SK-N-SH (cell line): Measurements from ENCODE around the gene ZNF683. TPM values are rescaled to one million over a fixed set of nuclear protein-coding genes. Genes with fewer than 3 reads are reported as not detected.

Experiments used
- CTCF ChIA-PET: fragments of 300-600, 350-600 bp; formaldehyde crosslinking; extraction: SDS; loops from one replicate; lab custom pipeline; 2021; lab: Yijun Ruan, JAX
- POLR2A ChIA-PET: fragments of 350-600 bp; sonication (Branson Sonifier 250); formaldehyde crosslinking; extraction: SDS; loops from one replicate; lab custom pipeline; 2020; ENCODE audit warnings: antibody characterized with exemption, inconsistent platforms; lab: Yijun Ruan, JAX
- DNase-seq: peaks from one replicate; pipeline ENCODE4 v3.0.0; 2012
- H2AFZ ChIP-seq: fragments of 200-600 bp; sonication (generic); 2 replicates; pipeline ENCODE4 v1.8.1; 2016; ENCODE audit warnings: antibody characterized with exemption, mild to moderate bottlenecking, low read depth
- H3F3A ChIP-seq: fragments of 200-600 bp; sonication (generic); replicated peaks from 2 replicates; pipeline ENCODE3; 2016; ENCODE audit warnings: antibody characterized with exemption, mild to moderate bottlenecking; ENCODE audit not compliant: insufficient read depth
- H3K27ac ChIP-seq, 2 experiments: fragments of 200-500 bp in 1 of 2; fragments of 200-600 bp in 1 of 2; sonication (Bioruptor generic) in 1 of 2; sonication (generic), shearing (Covaris generic) in 1 of 2; 2 replicates each; pipeline versions ENCODE4 v1.5.1 to v1.6.1; 2014 to 2016; ENCODE audit warnings: low read depth in 2 of 2, inconsistent platforms in 1 of 2, low read length in 1 of 2, mild to moderate bottlenecking in 1 of 2, mixed read lengths in 1 of 2
- H3K27me3 ChIP-seq: fragments of 200-600 bp; sonication (generic), shearing (Covaris generic); 2 replicates; pipeline ENCODE4 v1.6.1; 2016; ENCODE audit warnings: mixed run types; ENCODE audit not compliant: insufficient read depth
- H3K36me3 ChIP-seq, 2 experiments: fragments of 200-500 bp in 1 of 2; fragments of 200-600 bp in 1 of 2; sonication (Bioruptor generic) in 1 of 2; sonication (generic) in 1 of 2; replicated peaks in 1 of 2; 2 replicates each; pipeline versions ENCODE3 to v1.5.1; 2014 to 2016; ENCODE audit warnings: low read length in 1 of 2, mild to moderate bottlenecking in 1 of 2; ENCODE audit not compliant: insufficient read depth in 2 of 2, control insufficient read depth in 1 of 2
- H3K4me1 ChIP-seq, 2 experiments: fragments of 200-500 bp in 1 of 2; fragments of 200-600 bp in 1 of 2; sonication (Bioruptor generic) in 1 of 2; sonication (generic), shearing (Covaris generic) in 1 of 2; 2 replicates each; pipeline versions ENCODE4 v1.5.1 to v1.6.1; 2014 to 2016; ENCODE audit warnings: low read depth in 1 of 2, low read length in 1 of 2, mixed run types in 1 of 2; ENCODE audit not compliant: insufficient read depth in 2 of 2, control insufficient read depth in 1 of 2
- H3K4me2 ChIP-seq: fragments of 200-600 bp; sonication (generic), shearing (Covaris generic); 2 replicates; pipeline ENCODE4 v1.6.1; 2017; ENCODE audit warnings: mixed run types
- H3K4me3 ChIP-seq, 2 experiments: fragments of 200-500 bp in 1 of 2; fragments of 200-600 bp in 1 of 2; sonication (Bioruptor generic) in 1 of 2; sonication (generic), shearing (Covaris generic) in 1 of 2; 2 replicates each; pipeline versions ENCODE4 v1.5.1 to v1.8.1; 2014 to 2016; ENCODE audit warnings: low read depth in 2 of 2, inconsistent platforms in 1 of 2, low read length in 1 of 2, mild to moderate bottlenecking in 1 of 2, mixed read lengths in 1 of 2, moderate library complexity in 1 of 2
- H3K79me2 ChIP-seq: fragments of 200-600 bp; sonication (generic); 2 replicates; pipeline ENCODE4 v1.8.1; 2017; ENCODE audit warnings: mild to moderate bottlenecking; ENCODE audit not compliant: insufficient read depth
- H3K9ac ChIP-seq: fragments of 200-600 bp; sonication (generic); 2 replicates; pipeline ENCODE4 v1.6.1; 2017; ENCODE audit warnings: mixed run types
- H3K9me2 ChIP-seq: fragments of 200-600 bp; sonication (generic); 2 replicates; pipeline ENCODE4 v1.6.1; 2017; ENCODE audit warnings: mixed run types
- H3K9me3 ChIP-seq: fragments of 200-600 bp; sonication (generic); 2 replicates; pipeline ENCODE4 v1.6.1; 2017; ENCODE audit warnings: mixed run types, mild to moderate bottlenecking, moderate library complexity
- H4K20me1 ChIP-seq: fragments of 200-600 bp; sonication (generic); 2 replicates; pipeline ENCODE4 v1.6.1; 2017; ENCODE audit warnings: mild to moderate bottlenecking, mixed run types; ENCODE audit not compliant: insufficient read depth
- CTCF ChIP-seq: fragments of 200-600 bp; sonication (generic); IDR thresholded peaks from 2 replicates; pipeline ENCODE4 v1.6.1; 2017; ENCODE audit warnings: antibody characterized with exemption, mild to moderate bottlenecking, moderate library complexity
- ELF1 ChIP-seq: IDR thresholded peaks from 2 replicates; pipeline ENCODE4 v1.4.0; 2012
- EP300 ChIP-seq, 2 experiments: IDR thresholded peaks; 2 replicates each; pipeline versions ENCODE4 v1.4.0 to v1.6.1; 2012; ENCODE audit warnings: borderline replicate concordance in 1 of 2, low read depth in 1 of 2, low read length in 1 of 2
- FOSL2 ChIP-seq: IDR thresholded peaks from 2 replicates; pipeline ENCODE4 v1.4.0; 2012; ENCODE audit warnings: low read depth, mild to moderate bottlenecking, moderate library complexity, borderline replicate concordance
- FOXJ3 ChIP-seq: sonication (generic); formaldehyde crosslinking; IDR thresholded peaks from 2 replicates; pipeline ENCODE4 v1.5.1; 2020; ENCODE audit warnings: mild to moderate bottlenecking, missing genetic modification reagents
- GABPA ChIP-seq: IDR thresholded peaks from 2 replicates; pipeline ENCODE4 v1.4.0; 2012; ENCODE audit warnings: low read depth, mild to moderate bottlenecking
- GATA2 ChIP-seq: sonication (generic); formaldehyde crosslinking; IDR thresholded peaks from 2 replicates; pipeline ENCODE4 v1.5.0; 2020; ENCODE audit warnings: mild to moderate bottlenecking, missing genetic modification reagents
- IRF3 ChIP-seq: fragments of 150-350 bp; IDR thresholded peaks from 2 replicates; pipeline ENCODE4 v1.6.1; 2016; ENCODE audit warnings: mild to moderate bottlenecking, low read depth, low read length
- MEF2A ChIP-seq: IDR thresholded peaks from 2 replicates; pipeline ENCODE4 v1.4.0; 2012; ENCODE audit warnings: low read depth, borderline replicate concordance
- MXI1 ChIP-seq: IDR thresholded peaks from 2 replicates; pipeline ENCODE4 v1.6.1; 2012; ENCODE audit warnings: mild to moderate bottlenecking, low read depth, low read length, improper control_type of control experiment
- NFIC ChIP-seq: IDR thresholded peaks from 2 replicates; pipeline ENCODE4 v1.4.0; 2012; ENCODE audit warnings: borderline replicate concordance
- PBX3 ChIP-seq: IDR thresholded peaks from 2 replicates; pipeline ENCODE4; 2012
- RAD21 ChIP-seq: IDR thresholded peaks from 2 replicates; pipeline ENCODE4 v1.6.1; 2012; ENCODE audit warnings: mild to moderate bottlenecking, low read length
- RCOR1 ChIP-seq: fragments of 150-350 bp; IDR thresholded peaks from 2 replicates; pipeline ENCODE4 v1.6.1; 2017; ENCODE audit warnings: antibody characterized with exemption, low read length
- RFX5 ChIP-seq: IDR thresholded peaks from 2 replicates; pipeline ENCODE4 v1.6.1; 2012; ENCODE audit warnings: mild to moderate bottlenecking, improper control_type of control experiment, low read length
- SIN3A ChIP-seq: IDR thresholded peaks from 2 replicates; pipeline ENCODE4 v1.6.1; 2012; ENCODE audit warnings: low read depth, mild to moderate bottlenecking, low read length, moderate library complexity, borderline replicate concordance
- TAF1 ChIP-seq: IDR thresholded peaks from 2 replicates; pipeline ENCODE4 v1.6.1; 2012; ENCODE audit warnings: low read depth, mild to moderate bottlenecking, low read length, moderate library complexity, borderline replicate concordance
- TCF12 ChIP-seq: IDR thresholded peaks from 2 replicates; pipeline ENCODE4 v1.4.0; 2012
- YY1 ChIP-seq: IDR thresholded peaks from 2 replicates; pipeline ENCODE4 v1.4.0; 2012; ENCODE audit warnings: low read depth, mild to moderate bottlenecking
- WGBS: methylation state at CpG from one replicate; pipeline ENCODE4 v1.1.6; 2017; ENCODE audit warnings: low lambda C conversion rate; 5-methylcytosine and 5-hydroxymethylcytosine counted together
- polyA plus RNA-seq, 3 experiments: library from polyadenylated mRNA; depleted of rRNA; stranded (reverse); fragments of >200 nt; gene quantifications; 2 replicates each; pipeline ENCODE4 v1.2.3, GENCODE V29; 2012

The ZNF683 gene
- polyA plus RNA-seq, 1 of the 3 experiments (the other 2 are of a cell fraction): not detected

GRCh38 chr1:26320896-26321295 lies 51.7 kb downstream of the ZNF683 start (continued):
- TF ChIP-seq MEF2A: no peak
- no peak for TF ChIP-seq TCF12
- no peak for TF ChIP-seq IRF3
- TF ChIP-seq ELF1: no peak
- no peak for TF ChIP-seq MXI1
- TF ChIP-seq RFX5: no peak
- TF ChIP-seq, all 33 proteins: peak for 0

- Histone ChIP-seq H3K36me3 (no peaks in the 10 kb centered on the region), H2AFZ (no peak overlapping the region), H3K27ac (no peak overlapping the region), H3K4me3 (no peak overlapping the region), H4K20me1 (no peaks in the 10 kb centered on the region), H3K9ac (no peak overlapping the region), H3K9me2 (no peaks in the 10 kb centered on the region), H3F3A (no peaks in the 10 kb centered on the region), H3K9me3 (no peaks in the 10 kb centered on the region), H3K27me3 (peaks cover 8% of the 10 kb centered on the region; the same call in 1 of the 2 replicates), H3K79me2 (no peaks in the 10 kb centered on the region), H3K4me2 (no peak overlapping the region), H3K4me1 (peaks cover 0 to 3% of the 10 kb centered on the region in 2 experiments; a peak in 1 of 4 replicates)
- DNase-seq: no peak
- TF ChIP-seq RCOR1 (no peak), CTCF (no peak), PBX3 (no peak), NFIC (no peak), FOXJ3 (CRISPR knock-in tag) (no peak), TCF12 (no peak), RFX5 (no peak), GATA2 (CRISPR knock-in tag) (no peak), SIN3A (no peak), FOSL2 (no peak), EP300 (IDR thresholded peaks at IDR 0.05; ENCODE audit: borderline replicate concordance in 1 of 2, low read depth in 1 of 2, low read length in 1 of 2) (no peak), YY1 (no peak), RAD21 (no peak), GABPA (no peak), TAF1 (no peak)
- 75% methylated on average over 7 of the region's 9 CpGs for WGBS
- ChIA-PET POLR2A (no interaction called here), CTCF (interaction anchor here (1.0 to 10.4 kb wide), 5 partner anchors 11 to 85 kb away, joined by 3 to 213 read pairs (median 4); partner anchors contain the start of genes CEP85 and SH3BGRL3)
Observed at GRCh38 chr1:26318338-26319064, 54.0 kb downstream of the ZNF683 start.
